ENCODE measurements around the gene CUTA.
"Not testable (repeated sequence)": the region's sequence is repeated elsewhere in the genome, so short reads cannot be mapped to it uniquely, and the experiment has no call there.

Gene CUTA

DNA sequence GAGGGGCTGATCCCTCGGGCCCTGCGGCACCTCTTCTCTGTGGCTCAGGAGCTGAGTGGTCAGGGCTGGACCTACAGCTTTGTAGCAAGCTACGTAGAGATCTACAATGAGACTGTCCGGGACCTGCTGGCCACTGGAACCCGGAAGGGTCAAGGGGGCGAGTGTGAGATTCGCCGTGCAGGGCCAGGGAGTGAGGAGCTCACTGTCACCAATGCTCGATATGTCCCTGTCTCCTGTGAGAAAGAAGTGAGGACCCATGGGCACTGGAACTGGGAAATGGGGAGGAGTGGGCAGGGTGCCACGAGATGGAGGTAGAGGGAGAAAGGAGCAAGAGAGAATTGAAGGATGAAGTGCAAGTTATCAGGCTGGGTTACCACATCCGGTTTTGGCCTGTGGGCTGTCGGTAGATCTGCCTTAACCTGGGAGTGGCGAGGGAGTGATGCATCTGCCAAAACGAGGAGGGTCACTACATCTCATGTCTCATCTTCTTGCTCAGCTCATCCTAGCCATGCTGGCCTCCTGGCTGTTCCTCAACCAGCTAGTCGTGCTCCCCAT is 12.4 kb downstream of the CUTA start:
- no peak for DNase-seq (ENCODE audit: low read depth, low spot score)

DNA sequence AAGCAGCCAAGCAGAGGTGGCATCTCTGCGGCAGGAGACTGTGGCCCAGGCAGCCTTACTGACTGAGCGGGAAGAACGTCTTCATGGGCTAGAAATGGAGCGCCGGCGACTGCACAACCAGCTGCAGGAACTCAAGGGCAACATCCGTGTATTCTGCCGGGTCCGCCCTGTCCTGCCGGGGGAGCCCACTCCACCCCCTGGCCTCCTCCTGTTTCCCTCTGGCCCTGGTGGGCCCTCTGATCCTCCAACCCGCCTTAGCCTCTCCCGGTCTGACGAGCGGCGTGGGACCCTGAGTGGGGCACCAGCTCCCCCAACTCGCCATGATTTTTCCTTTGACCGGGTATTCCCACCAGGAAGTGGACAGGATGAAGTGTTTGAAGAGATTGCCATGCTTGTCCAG is 13.0 kb downstream of the CUTA start:
- no peak for DNase-seq (ENCODE audit: low read depth, low spot score)

DNA sequence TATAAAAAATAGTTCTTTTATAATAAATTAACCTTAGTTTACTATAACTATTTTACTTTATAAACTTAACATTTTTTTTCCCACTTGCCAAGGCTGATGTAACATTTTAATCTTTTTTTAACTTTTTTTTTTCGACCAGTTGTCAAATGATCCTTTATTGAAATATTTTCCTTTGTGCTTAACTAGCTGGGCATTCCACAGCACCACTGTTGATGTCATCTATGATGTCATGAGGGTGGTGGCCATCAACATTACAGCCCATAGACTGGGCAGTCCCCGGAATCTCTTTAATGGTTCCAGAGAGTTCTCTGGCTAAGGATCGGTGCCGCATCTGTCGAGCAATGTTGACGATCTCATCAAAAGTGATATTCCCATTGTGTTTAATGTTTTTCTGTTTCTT is 18.0 kb downstream of the CUTA start:
- DNase-seq (ENCODE audit: low read depth, low spot score): not testable (repeated sequence)

DNA sequence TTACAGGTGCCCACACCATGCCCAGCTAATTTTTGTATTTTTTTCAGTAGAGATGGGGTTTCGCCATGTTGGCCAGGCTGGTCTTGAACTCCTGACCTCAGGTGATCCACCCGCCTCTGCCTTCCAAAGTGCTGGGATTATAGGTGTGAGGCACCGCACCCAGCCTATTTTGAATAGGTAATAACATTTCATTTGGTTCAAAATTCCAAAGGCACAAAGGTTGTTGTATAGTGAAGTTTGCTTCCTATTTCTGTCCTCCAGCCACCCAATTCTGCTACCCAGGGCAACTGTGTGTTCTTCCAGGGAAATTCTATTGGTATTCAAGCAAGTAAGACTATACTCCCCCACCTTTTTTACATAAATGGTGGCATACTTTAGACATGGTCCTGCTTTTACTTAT is 19.3 kb downstream of the CUTA start:
- DNase-seq (ENCODE audit: low read depth, low spot score): not testable (repeated sequence)

DNA sequence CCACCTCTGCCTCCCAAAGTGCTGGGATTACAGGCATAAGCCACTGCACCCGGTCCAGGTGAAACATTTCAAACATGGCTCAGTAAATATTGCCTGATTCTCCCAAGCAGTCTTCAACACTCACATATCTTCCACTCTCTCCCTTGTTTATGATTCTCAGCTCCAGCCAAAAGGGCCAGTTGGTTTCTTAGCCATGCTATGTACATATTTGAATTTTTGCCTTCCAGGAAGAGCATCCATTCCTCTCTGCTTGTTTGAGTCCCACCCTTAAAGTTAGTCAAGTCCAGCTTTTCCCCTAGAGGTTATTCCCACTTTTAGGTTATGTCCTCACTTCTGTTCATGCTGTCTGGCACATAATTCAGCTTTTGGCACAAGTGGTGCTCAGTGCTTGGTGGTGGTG is 20.4 kb downstream of the CUTA start:
- DNase-seq (ENCODE audit: low read depth, low spot score): no peak

DNA sequence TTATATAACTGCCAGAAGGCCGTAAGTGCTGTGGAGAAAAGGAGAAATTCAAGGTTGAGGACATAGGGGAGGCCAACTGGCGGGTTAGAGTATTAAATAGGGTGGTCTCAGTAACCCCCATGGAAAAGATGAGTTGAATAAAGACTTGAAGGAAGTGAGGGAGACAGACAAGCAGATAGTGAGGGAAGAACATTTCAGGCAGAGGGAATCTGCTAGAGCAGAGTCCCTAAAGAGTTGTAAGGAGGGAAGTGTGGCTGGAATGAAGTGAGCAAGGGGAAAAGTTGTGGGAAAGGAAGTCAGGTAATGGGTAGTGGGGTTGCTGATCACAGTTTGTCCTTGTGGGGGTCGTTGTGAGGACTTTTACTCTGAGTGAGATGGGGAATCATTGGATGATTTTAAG is 24.9 kb downstream of the CUTA start:
- no peak for DNase-seq (ENCODE audit: low read depth, low spot score)

DNA sequence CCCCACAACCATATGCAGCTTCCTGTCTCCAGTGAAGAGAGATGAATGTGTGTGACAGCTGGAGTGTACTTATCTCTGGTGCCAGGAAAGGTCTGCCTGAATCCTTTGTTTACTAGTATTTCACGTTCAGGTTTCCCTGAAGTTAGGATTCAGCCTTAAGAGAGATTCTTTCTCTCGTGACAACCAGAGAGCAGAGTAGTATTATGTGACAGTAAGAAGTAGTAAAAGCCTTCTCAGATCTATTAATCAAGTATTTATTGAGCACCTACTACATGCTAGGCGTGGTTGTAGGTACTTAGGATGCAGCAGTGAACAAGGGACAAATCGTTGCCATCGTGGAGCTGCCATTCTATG is 25.3 kb downstream of the CUTA start:
- DNase-seq (ENCODE audit: low read depth, low spot score): no peak

DNA sequence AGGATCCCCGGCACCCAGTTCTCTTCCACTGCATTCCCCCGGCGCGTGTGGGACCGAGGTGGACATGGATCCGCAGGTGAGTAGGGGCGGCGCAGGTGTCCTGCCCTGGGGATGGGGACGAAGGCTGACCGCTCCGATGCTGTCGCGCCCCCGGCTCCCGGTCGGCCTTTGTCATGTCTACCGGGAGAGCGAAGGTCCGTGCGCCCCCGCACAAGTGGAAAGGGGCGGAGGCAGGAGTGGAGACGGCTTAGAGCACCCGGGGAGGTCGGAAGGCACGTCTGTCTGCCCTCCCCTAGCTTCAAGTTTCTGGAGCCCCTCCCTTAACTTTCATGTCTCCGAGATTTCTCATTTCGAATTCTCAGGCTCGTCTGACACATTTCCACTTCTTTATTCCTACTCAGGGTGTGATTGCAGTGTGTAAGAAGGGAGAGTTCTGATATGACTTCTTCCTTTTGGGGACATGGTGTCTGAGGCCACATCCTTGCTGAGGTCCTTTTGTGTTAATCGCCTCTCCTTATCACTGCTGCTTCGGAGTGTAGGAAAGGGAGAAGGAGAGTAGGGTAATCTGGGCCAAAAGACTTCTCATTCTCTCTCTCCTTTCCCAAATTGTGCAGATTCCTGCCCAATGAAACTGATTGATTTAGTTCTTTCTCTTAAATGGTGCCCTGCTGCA is 25.8 kb downstream of the CUTA start:
- DNase-seq (ENCODE audit: low read depth, low spot score): no peak

DNA sequence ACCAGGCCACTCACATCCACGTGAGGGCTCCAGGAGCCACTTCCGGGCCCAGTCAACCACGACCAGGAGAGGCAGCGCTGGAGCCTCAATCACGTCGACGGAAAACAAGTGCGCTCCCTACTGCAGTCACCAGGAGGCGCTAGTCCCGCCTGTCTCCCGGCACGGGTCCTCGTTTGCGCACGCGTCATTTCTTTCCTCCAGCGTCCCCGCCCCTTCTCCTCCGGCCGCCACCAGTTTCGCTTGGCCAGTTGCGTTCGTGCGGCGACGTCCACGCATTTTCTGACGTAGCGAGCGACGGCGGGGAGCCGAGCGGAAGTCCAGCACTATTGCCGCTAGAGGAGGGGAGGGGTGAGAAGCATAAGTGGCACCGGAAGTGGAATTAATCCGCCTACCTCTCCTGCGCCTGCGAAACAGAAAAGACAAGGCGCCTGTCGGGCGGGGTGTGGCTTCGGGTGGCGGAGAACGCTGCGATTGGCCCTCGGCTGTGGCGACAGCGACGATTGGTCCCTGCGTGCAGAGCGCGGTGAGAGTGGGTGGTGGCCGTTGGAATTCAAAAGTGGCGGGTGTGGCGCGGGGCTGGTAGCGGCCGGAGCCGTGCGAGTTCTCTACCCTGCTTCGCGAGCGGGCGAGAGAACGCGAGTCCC is 26.5 kb downstream of the CUTA start, which contains the start of gene KIFC1:
Gene KIFC1, plus strand, starts transcription at position 546 of the 644 bp plus-strand sequence. CDS start 163 bp downstream, outside the sequence.
- DNase-seq (ENCODE audit: low read depth, low spot score): peak; percentile 100

DNA sequence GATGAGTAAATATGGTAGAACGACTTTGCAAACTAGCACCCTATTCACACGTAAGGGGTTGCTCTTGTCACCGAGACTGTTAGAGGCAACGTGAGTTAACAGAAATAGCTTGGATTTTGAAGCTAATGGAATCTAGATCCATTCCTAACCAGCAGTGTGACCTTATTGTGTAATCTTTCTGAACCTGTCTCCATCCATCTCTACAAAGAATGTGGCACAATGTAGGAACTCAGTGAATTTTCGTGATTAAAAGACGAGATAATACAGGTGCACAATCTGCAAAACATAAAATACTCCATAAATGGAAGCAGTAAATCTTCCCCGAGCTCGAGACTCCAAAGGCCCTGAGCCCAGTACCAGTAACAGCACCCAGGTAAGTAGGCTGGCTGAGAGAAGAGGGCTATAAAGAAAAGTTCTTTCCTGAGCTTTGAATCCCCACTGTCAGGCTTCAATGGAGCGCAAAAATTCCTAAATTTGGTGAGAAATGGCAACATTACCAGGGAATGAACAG is 27.1 kb downstream of the CUTA start:
- DNase-seq (ENCODE audit: low read depth, low spot score): no peak

DNA sequence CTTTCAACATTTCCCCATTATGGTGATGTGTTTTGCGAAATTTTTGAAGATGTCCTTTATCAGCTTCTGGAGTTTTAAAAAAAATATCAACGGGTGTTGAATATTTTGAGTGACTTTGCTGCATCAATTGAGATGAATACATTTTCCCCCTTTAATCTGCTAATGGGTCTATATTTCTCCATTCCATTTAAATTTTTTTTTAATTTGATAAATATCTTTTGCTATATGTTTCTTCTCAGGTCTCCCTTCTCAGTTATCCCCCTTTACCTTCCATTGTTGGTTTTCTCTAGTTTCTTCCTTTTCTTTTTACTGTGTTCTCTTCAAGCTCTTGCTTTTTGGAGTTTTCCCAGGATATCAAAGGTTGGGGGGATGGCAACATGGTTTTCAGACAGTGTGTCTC is 27.7 kb downstream of the CUTA start:
- DNase-seq (ENCODE audit: low read depth, low spot score): no peak

DNA sequence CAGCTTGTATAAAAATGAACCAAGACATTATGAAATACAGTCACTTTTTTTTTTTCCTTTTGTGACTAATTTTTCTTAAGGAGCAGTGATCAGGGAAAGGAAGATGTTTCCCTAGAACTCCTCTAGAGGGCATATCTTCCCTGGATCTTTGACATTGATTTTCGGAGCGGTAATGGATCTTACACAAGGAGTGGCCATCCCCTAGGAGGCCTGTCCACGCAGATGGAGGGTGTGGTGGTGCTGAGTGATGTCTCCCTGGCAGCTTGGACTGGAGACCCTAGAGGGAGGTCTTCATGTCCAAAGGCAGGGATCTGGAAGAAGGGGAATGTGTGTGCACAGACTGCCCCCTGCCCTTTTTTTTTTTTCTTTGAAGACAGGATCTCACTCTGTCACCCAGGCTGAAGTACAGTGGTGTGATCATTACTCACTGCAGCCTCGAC is 33.3 kb downstream of the CUTA start:
- no peak for DNase-seq (ENCODE audit: low read depth, low spot score)

DNA sequence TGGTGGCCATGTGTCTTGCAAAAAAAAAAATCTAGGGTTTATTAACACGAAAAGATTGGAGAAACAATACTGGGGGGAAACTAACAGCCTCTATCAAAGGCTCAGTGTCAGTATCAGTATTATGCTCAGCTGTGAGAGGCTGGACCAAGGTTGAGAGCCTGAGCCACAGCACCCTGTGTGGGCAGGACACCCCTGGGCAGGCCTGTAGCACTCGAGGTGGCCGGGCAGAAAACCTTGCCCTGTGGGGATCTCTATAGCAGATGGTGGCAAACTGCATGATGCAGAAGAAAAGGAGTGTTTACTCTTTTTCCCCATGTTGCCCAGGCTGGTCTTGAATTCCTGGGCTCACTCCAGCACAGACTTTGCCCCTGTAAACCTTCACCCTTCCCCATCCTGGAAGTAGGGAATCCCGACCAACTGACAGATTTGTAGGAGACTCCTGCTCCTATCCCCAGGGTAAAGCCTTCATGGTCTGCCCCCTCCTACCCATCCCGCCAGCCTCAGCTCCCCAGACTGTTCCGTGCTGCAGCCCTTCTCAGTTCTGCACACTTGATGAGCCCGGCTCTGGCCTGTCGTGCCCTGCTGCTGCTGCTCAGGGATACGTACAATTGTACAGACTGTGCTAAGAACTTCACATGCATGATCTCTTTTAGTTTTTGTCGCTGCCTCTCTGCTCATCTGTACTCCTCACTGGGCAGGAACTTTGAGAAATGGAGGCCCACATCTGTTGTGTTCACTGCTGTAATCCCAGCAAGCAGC is 34.3 kb downstream of the CUTA start:
- no peak for DNase-seq (ENCODE audit: low read depth, low spot score)

DNA sequence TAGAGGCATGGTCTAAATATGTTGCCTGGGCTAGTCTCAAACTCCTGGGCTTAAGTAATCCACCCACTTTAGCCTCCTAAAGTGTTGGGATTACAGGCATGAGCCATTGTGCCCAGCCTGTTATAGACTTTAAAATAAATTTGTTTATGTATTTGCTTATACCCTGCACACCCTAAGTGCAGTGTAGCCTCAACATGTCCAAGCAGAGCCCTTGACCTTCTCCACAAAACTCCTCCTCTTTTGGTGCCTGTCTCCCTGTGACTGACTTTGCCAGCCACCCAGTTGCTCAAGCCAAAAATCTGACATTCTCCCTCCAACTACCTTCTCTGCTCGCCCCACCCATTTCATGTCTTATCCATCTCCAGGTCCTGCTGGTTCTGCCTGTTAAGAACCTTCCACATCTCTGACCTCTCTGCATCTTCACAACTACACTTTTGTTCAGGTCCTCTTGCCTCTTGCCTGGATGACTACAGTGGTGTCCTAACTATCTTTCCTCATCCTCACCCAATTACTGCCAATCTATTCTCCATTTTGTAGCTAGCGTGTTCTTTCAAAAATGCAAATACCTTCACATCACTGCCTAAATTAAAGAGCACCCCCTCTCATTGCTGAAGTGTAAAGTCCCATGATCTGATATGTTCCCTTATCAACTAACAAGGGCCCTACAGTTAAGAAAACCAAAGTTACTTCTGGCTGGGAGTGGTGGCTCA is 37.5 kb downstream of the CUTA start:
- DNase-seq (ENCODE audit: low read depth, low spot score): no peak

DNA sequence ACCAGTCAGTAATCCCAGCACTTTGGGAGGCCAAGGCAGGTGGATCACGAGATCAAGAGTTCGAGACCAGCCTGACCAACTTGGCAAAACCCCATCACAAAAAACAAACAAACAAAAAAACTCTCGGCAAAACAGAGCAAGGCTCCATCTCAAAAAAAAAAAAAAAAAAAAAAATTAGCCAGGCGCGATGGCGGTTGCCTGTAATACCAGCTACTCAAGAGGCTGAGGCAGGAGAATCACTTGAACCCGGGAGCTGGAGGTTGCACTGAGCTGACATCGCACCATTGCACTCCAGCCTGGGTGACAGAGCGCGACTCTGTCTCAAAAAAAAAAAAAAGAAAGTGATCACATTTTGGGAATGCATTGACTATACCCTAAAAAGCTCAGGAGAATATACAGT is 38.7 kb downstream of the CUTA start:
- not testable (repeated sequence) for DNase-seq (ENCODE audit: low read depth, low spot score)

DNA sequence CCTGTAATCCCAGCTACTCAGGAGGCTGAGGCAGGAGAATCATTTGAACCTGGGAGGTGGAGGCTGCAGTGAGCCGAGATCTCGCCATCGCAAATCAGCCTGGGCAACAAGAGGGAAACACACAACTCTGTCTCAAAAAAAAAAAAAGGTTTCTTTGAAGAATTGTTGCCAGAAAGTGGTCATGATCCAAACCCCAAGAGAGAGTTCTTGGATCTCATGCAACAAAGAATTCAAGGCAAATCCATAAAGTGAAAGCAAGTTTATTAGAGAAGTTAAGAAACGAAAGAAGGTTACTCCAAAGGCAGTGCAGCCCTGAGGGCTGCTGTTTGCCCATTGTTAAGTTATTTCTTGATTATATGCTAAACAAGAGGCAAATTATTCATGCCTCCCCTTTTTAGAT is 40.7 kb downstream of the CUTA start:
- DNase-seq (ENCODE audit: low read depth, low spot score): no peak

DNA sequence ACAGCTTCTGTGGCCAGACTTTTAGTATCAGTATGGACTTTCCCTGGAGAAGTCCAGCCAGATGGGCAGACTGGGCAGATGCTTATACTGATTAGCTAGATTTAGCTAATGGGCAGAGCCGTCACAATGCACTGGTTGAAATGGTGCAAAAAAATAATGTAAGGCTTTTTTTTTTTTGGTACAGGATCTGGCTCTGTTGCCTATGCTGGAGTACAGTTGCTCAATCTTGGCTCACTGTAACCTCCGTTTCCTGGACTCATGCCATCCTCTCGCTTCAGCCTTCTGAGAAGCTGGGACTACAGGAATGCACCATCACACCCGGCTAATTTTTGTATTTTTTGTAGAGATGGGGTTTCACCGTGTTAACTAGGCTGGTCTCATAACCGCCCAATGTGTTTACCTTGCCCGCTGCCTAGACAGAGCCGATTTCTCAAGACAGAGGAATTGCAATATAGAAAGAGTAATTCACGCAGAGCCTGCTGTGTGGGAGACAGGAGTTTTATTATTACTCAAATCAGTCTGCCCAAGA is 42.7 kb downstream of the CUTA start:
- DNase-seq (ENCODE audit: low read depth, low spot score): no peak

DNA sequence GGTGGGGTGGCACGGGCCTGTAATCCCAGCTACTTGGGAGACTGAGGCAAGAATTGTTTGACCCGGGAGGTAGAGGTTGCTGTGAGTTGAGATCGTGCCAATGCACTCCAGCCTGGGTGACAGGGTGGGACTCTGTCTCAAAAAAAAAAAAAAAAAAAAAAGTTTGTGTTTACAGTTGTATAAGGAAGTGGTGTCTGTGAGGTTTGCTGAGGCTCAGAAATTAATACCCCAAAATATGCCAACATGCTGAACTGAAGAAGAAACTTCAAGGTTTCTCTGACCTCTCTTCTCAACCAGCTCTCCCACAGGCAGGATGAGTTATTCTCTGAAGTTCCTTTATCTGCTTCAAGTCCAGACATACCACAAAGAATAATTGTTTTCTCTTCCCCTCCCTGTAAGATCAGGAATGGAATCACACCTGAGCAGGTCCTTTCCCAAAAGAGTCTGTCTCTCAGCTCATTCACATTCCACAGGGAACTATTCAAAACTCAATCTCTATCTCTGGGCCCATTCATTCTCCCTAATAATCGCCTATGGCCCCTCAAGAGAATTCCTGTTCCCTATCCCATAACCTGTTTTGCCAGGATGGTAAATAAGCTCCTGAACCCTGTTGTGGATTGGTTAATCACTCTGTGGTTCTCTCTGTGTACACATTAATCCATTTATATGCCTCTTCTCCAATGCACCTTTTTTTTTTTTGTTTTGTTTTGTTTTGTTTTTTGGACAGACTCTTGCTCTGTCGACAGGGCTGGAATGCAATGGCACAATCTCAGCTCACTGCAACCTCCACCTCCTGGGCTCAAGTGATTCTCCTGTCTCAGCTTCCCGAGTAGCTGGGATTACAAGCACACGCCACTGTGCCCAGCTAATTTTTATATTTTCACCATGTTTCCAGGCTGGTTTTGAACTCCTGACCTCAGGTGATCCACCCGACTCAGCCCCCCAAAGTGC is 43.7 kb downstream of the CUTA start:
- no peak for DNase-seq (ENCODE audit: low read depth, low spot score)

DNA sequence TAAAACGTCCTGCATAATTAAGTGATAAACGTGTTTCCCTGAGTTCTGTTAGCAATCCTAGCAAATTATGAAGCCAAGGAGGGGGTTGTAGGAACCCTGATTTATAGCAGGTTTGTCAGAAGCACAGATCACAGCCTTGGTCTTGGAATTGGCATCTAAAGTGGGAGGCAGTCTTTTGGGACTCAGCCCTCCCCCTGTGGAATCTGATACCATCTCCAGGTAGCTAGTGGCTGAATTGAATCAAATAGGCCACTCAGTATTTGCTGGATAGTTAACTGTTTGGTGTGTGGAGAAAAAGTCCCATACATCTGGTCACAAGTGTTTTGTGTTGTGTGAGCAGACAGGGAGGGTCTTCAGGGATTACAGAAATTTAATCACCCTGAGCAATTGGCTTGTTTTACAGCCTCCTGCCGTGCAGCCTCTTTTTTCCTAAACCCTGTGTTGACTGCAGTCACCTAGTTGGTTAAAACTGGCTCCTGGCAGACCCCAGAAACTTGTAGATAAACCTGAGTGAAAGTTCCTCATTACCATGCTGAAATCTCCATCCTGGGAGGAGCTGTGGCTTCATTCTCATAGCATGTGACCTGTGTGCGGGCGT is 45.3 kb downstream of the CUTA start:
- DNase-seq (ENCODE audit: low read depth, low spot score): no peak

DNA sequence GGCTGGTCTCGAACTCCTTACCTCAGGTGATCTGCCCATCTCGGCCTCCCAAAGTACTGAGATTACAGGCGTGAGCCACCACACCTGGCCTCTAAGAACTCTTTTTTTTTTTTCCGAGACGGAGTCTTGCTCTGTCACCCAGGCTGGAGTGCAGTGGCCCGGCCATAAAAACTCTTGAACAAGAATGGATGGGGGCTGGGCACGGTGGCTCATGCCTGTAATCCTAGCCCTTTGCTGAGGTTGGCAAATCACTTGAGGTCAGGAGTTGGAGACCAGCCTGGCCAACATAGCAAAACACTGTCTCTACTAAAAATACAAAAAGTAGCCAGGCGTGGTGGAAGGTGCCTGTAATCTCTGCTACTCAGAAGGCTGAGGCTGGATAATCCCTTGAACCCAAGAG is 46.0 kb downstream of the CUTA start:
- not testable (repeated sequence) for DNase-seq (ENCODE audit: low read depth, low spot score)

Data from iPS DF 19.7 (cell line).